Measurements from ENCODE around the gene PWWP2A.
"Not testable (repeated sequence)": the region's sequence is repeated elsewhere in the genome, so short reads cannot be mapped to it uniquely, and the experiment has no call there.

Gene PWWP2A

GRCh38 chr5:160162910-160163309 lies 43.7 kb upstream of the PWWP2A start:
- no peak for TF ChIP-seq CTCF (conservative IDR thresholded peaks at IDR 0.05; ENCODE audit: control insufficient read depth, insufficient read depth, low read depth, low read length)
- H3K4me3 ChIP-seq (ENCODE audit: control insufficient read depth, low read depth, low read length): no peak overlapping the region
- DNase-seq (ENCODE audit: low read depth): no peak

GRCh38 chr5:160161626-160162025 lies 42.4 kb upstream of the PWWP2A start:
- no peak for DNase-seq (ENCODE audit: low read depth)
- no peak overlapping the region for H3K4me3 ChIP-seq (ENCODE audit: control insufficient read depth, low read depth, low read length)
- TF ChIP-seq CTCF (conservative IDR thresholded peaks at IDR 0.05; ENCODE audit: control insufficient read depth, insufficient read depth, low read depth, low read length): no peak

GRCh38 chr5:160160875-160161274 lies 41.6 kb upstream of the PWWP2A start:
- DNase-seq (ENCODE audit: low read depth); H3K4me3 ChIP-seq (ENCODE audit: control insufficient read depth, low read depth, low read length): not testable (repeated sequence)

- TF ChIP-seq CTCF (conservative IDR thresholded peaks at IDR 0.05; ENCODE audit: control insufficient read depth, insufficient read depth, low read depth, low read length): no peak
- no peak overlapping the region for H3K4me3 ChIP-seq (ENCODE audit: control insufficient read depth, low read depth, low read length)
- DNase-seq (ENCODE audit: low read depth): no peak
Observed at GRCh38 chr5:160159991-160160792, 40.9 kb upstream of the PWWP2A start.

GRCh38 chr5:160158087-160158486 lies 38.8 kb upstream of the PWWP2A start:
- DNase-seq (ENCODE audit: low read depth): no peak
- no peak overlapping the region for H3K4me3 ChIP-seq (ENCODE audit: control insufficient read depth, low read depth, low read length)
- no peak for TF ChIP-seq CTCF (conservative IDR thresholded peaks at IDR 0.05; ENCODE audit: control insufficient read depth, insufficient read depth, low read depth, low read length)

GRCh38 chr5:160155017-160155750 lies 35.9 kb upstream of the PWWP2A start:
- TF ChIP-seq CTCF (conservative IDR thresholded peaks at IDR 0.05; ENCODE audit: control insufficient read depth, insufficient read depth, low read depth, low read length): no peak
- no peak overlapping the region for H3K4me3 ChIP-seq (ENCODE audit: control insufficient read depth, low read depth, low read length)
- peak; percentile 23 for DNase-seq (ENCODE audit: low read depth)

- TF ChIP-seq CTCF (conservative IDR thresholded peaks at IDR 0.05; ENCODE audit: control insufficient read depth, insufficient read depth, low read depth, low read length): no peak
- H3K4me3 ChIP-seq (ENCODE audit: control insufficient read depth, low read depth, low read length): no peak overlapping the region
- no peak for DNase-seq (ENCODE audit: low read depth)
Observed at GRCh38 chr5:160152901-160153300, 33.7 kb upstream of the PWWP2A start.
